Activated T-cell treated with anti-CD3 and anti-CD28 coated beads, Interleukin-2, amount 50 U/mL, for 4 hours (primary cell): ENCODE results near the gene PLD4. TPM values are rescaled to one million over a fixed set of nuclear protein-coding genes. Genes with fewer than 3 reads are reported as not detected.
A peak's percentile ranks its signal among the peaks of the same experiment; 100 is the strongest.

Experiments used
- ATAC-seq, 2 donors: fragments of 200-7000 bp; cut with Tn5 transposase; one replicate each; pipeline ENCODE4 v1.10.0; 2021
- DNase-seq: peaks from one replicate; pipeline ENCODE4 v3.0.0-alpha.2; 2020
- H3K27me3 Mint-ChIP-seq: one replicate; pipeline ENCODE4 v1.8.0; 2021; ENCODE audit warnings: low read depth, mixed read lengths
- H3K36me3 Mint-ChIP-seq: one replicate; pipeline ENCODE4 v1.8.0; 2022; ENCODE audit warnings: mixed read lengths; ENCODE audit not compliant: insufficient read depth
- H3K4me1 Mint-ChIP-seq: one replicate; pipeline ENCODE4 v1.8.0; 2021; ENCODE audit warnings: low read depth, mixed read lengths
- H3K4me3 Mint-ChIP-seq: one replicate; pipeline ENCODE4 v1.8.0; 2021; ENCODE audit warnings: mild to moderate bottlenecking, moderate library complexity, mixed read lengths
- H3K9me3 Mint-ChIP-seq: one replicate; pipeline ENCODE4 v1.8.0; 2021; ENCODE audit warnings: mixed read lengths
- total RNA-seq, 3 donors: library from RNA; stranded (reverse); gene quantifications; one replicate each; pipeline ENCODE4 v1.2.1, GENCODE V29; 2021

The PLD4 gene
- total RNA-seq, 3 donors from 2014 or later = 0.08 TPM; not detected in 2

GRCh38 chr14:104978746-104979691 lies 54.3 kb downstream of the PLD4 start:
- no peak for DNase-seq
- peak overlapping the region; percentile 13 for H3K4me3 Mint-ChIP-seq
- H3K36me3 Mint-ChIP-seq = no peaks in the 10 kb centered on the region
- ATAC-seq = no peak
- peaks cover 29% of the 10 kb centered on the region for H3K27me3 Mint-ChIP-seq
- no peaks in the 10 kb centered on the region for H3K9me3 Mint-ChIP-seq
- H3K4me1 Mint-ChIP-seq = peaks cover 9% of the 10 kb centered on the region

GRCh38 chr14:104979758-104980610 lies 55.3 kb downstream of the PLD4 start:
- Mint-ChIP-seq H3K9me3 (no peaks in the 10 kb centered on the region), H3K36me3 (no peaks in the 10 kb centered on the region), H3K27me3 (peaks cover 29% of the 10 kb centered on the region), H3K4me1 (peaks cover 9% of the 10 kb centered on the region), H3K4me3 (no peak overlapping the region)
- DNase-seq (no peak), ATAC-seq (no peak)

GRCh38 chr14:104980611-104981531 lies 56.2 kb downstream of the PLD4 start:
- ATAC-seq (no peak), DNase-seq (no peak)
- H3K36me3 Mint-ChIP-seq = no peaks in the 10 kb centered on the region
- peaks cover 26% of the 10 kb centered on the region for H3K27me3 Mint-ChIP-seq
- peaks cover 9% of the 10 kb centered on the region for H3K4me1 Mint-ChIP-seq
- no peaks in the 10 kb centered on the region for H3K9me3 Mint-ChIP-seq
- no peak overlapping the region for H3K4me3 Mint-ChIP-seq

GRCh38 chr14:104981699-104982541 lies 57.2 kb downstream of the PLD4 start:
- no peak for DNase-seq
- Mint-ChIP-seq H3K4me1 (peaks cover 11% of the 10 kb centered on the region), H3K27me3 (peaks cover 20% of the 10 kb centered on the region), H3K9me3 (no peaks in the 10 kb centered on the region), H3K36me3 (no peaks in the 10 kb centered on the region), H3K4me3 (no peak overlapping the region)
- ATAC-seq = no peak

- H3K4me1 Mint-ChIP-seq = peaks cover 8% of the 10 kb centered on the region
- ATAC-seq = no peak
- no peaks in the 10 kb centered on the region for H3K9me3 Mint-ChIP-seq
- no peak for DNase-seq
- no peaks in the 10 kb centered on the region for H3K36me3 Mint-ChIP-seq
- no peak overlapping the region for H3K4me3 Mint-ChIP-seq
- H3K27me3 Mint-ChIP-seq = peaks cover 16% of the 10 kb centered on the region
These were observed 58.0 kb downstream of the PLD4 start for GRCh38 chr14:104982548-104983230.

Other genes with a start within 250 kb of the PLD4 start
- 10 to 100 TPM; 51.8 to 54.9 (median 54.5) TPM for gene INF2, start 235.3 kb upstream of the PLD4 start, total RNA-seq
- gene ADSS1, start 200.7 kb upstream of the PLD4 start, total RNA-seq = 1 to 10 TPM in 1 of 3 donors, under 1 TPM in 2; 0.66 to 1.2 (median 0.69) TPM
- gene SIVA1, start 171.7 kb upstream of the PLD4 start, total RNA-seq = 100 to 1,000 TPM; 135 to 157 (median 149) TPM
- 100 to 1,000 TPM; 107 to 124 (median 116) TPM for gene AKT1, start 129.1 kb upstream of the PLD4 start, total RNA-seq
- gene ZBTB42, start 123.8 kb upstream of the PLD4 start, total RNA-seq = 1 to 10 TPM; 3.6 to 4.1 (median 4.0) TPM
- gene CEP170B, start 59.6 kb upstream of the PLD4 start, total RNA-seq = 10 to 100 TPM in 1 of 3 donors, 1 to 10 TPM in 2; 6.9 to 11.1 (median 7.5) TPM
- gene AHNAK2, start 53.5 kb downstream of the PLD4 start, total RNA-seq = under 1 TPM; under 0.01 to 0.08 (median 0.05) TPM
- gene CLBA1, start 60.9 kb downstream of the PLD4 start, total RNA-seq = 1 to 10 TPM; 2.9 to 3.8 (median 3.3) TPM
- gene CDCA4, start 96.2 kb downstream of the PLD4 start, total RNA-seq = 10 to 100 TPM; 55.1 to 72.2 (median 58.3) TPM
- gene GPR132, start 140.6 kb downstream of the PLD4 start, total RNA-seq = 10 to 100 TPM; 14.6 to 18.4 (median 16.8) TPM
- gene JAG2, start 243.9 kb downstream of the PLD4 start, total RNA-seq = 1 to 10 TPM; 2.9 to 5.4 (median 5.2) TPM